ENCODE measurements around the gene SECISBP2L.

Gene SECISBP2L

GRCh38 chr15:48984021-48984710 is 62.1 kb downstream of the SECISBP2L start:
- H3K79me2 ChIP-seq (ENCODE audit: low read length), result no peaks in the 10 kb centered on the region
- no peak overlapping the region for H3K4me2 ChIP-seq (ENCODE audit: low read depth, low read length)
- no peaks in the 10 kb centered on the region for H3K4me1 ChIP-seq (ENCODE audit: low read length)
- H3F3A ChIP-seq (ENCODE audit: insufficient read depth, low read length), result no peaks in the 10 kb centered on the region
- no peaks in the 10 kb centered on the region for H3K36me3 ChIP-seq (replicated peaks; ENCODE audit: insufficient read depth, low read length)
- DNase-seq, result no peak
- H3K9ac ChIP-seq (ENCODE audit: low read length), result no peak overlapping the region
- H2AFZ ChIP-seq (ENCODE audit: low read length), result no peak overlapping the region
- H3K27ac ChIP-seq (ENCODE audit: low read length), result no peak overlapping the region
- H4K20me1 ChIP-seq (ENCODE audit: insufficient read depth, low read length), result no peaks in the 10 kb centered on the region
- no peak overlapping the region for H3K4me3 ChIP-seq (ENCODE audit: low read length)
- H3K9me3 ChIP-seq (replicated peaks; ENCODE audit: insufficient read depth, low read length), result no peaks in the 10 kb centered on the region
- TF ChIP-seq EZH2phosphoT487 (IDR thresholded peaks at IDR 0.05; ENCODE audit: low read length) (no peak), EZH2 (optimal IDR thresholded peaks at IDR 0.05; ENCODE audit: low read depth, low read length) (no peak), CTCF (IDR thresholded peaks at IDR 0.05; ENCODE audit: low read length) (no peak)
- H3K27me3 ChIP-seq (replicated peaks; ENCODE audit: insufficient read depth, low read length), result no peaks in the 10 kb centered on the region
- no peaks in the 10 kb centered on the region for H3K9me2 ChIP-seq (replicated peaks; ENCODE audit: insufficient read depth, low read length)

- TF ChIP-seq EZH2phosphoT487 (IDR thresholded peaks at IDR 0.05; ENCODE audit: low read length) (no peak), EZH2 (optimal IDR thresholded peaks at IDR 0.05; ENCODE audit: low read depth, low read length) (no peak)
- no peaks in the 10 kb centered on the region for H4K20me1 ChIP-seq (ENCODE audit: insufficient read depth, low read length)
- H3K27me3 ChIP-seq (replicated peaks; ENCODE audit: insufficient read depth, low read length), result no peaks in the 10 kb centered on the region
- H3K79me2 ChIP-seq (ENCODE audit: low read length), result no peaks in the 10 kb centered on the region
- no peak overlapping the region for H3K27ac ChIP-seq (ENCODE audit: low read length)
- H3F3A ChIP-seq (ENCODE audit: insufficient read depth, low read length), result no peaks in the 10 kb centered on the region
- H3K9ac ChIP-seq (ENCODE audit: low read length), result no peak overlapping the region
- H3K9me2 ChIP-seq (replicated peaks; ENCODE audit: insufficient read depth, low read length), result no peaks in the 10 kb centered on the region
- no peaks in the 10 kb centered on the region for H3K9me3 ChIP-seq (replicated peaks; ENCODE audit: insufficient read depth, low read length)
- DNase-seq, result no peak
- no peak overlapping the region for H3K4me3 ChIP-seq (ENCODE audit: low read length)
- H2AFZ ChIP-seq (ENCODE audit: low read length), result no peak overlapping the region
- no peaks in the 10 kb centered on the region for H3K4me1 ChIP-seq (ENCODE audit: low read length)
- no peak overlapping the region for H3K4me2 ChIP-seq (ENCODE audit: low read depth, low read length)
- H3K36me3 ChIP-seq (replicated peaks; ENCODE audit: insufficient read depth, low read length), result no peaks in the 10 kb centered on the region
Measured at GRCh38 chr15:48983300-48983699, 62.9 kb downstream of the SECISBP2L start.

GRCh38 chr15:48981941-48982340 is 64.3 kb downstream of the SECISBP2L start:
- Histone ChIP-seq H3K27ac (ENCODE audit: low read length) (no peak overlapping the region), H2AFZ (ENCODE audit: low read length) (no peak overlapping the region), H3K4me2 (ENCODE audit: low read depth, low read length) (no peak overlapping the region), H3K9me3 (replicated peaks; ENCODE audit: insufficient read depth, low read length) (no peaks in the 10 kb centered on the region), H3K9me2 (replicated peaks; ENCODE audit: insufficient read depth, low read length) (no peaks in the 10 kb centered on the region), H3K4me3 (ENCODE audit: low read length) (no peak overlapping the region), H4K20me1 (ENCODE audit: insufficient read depth, low read length) (no peaks in the 10 kb centered on the region), H3K9ac (ENCODE audit: low read length) (no peak overlapping the region), H3K4me1 (ENCODE audit: low read length) (no peaks in the 10 kb centered on the region), H3K36me3 (replicated peaks; ENCODE audit: insufficient read depth, low read length) (no peaks in the 10 kb centered on the region), H3K79me2 (ENCODE audit: low read length) (no peaks in the 10 kb centered on the region), H3F3A (ENCODE audit: insufficient read depth, low read length) (no peaks in the 10 kb centered on the region), H3K27me3 (replicated peaks; ENCODE audit: insufficient read depth, low read length) (no peaks in the 10 kb centered on the region)
- TF ChIP-seq CTCF (IDR thresholded peaks at IDR 0.05; ENCODE audit: low read length) (no peak), EZH2phosphoT487 (IDR thresholded peaks at IDR 0.05; ENCODE audit: low read length) (no peak), EZH2 (optimal IDR thresholded peaks at IDR 0.05; ENCODE audit: low read depth, low read length) (no peak)
- DNase-seq, result no peak

GRCh38 chr15:48978638-48979037 is 67.6 kb downstream of the SECISBP2L start:
- H3K27me3 ChIP-seq (replicated peaks; ENCODE audit: insufficient read depth, low read length), result no peaks in the 10 kb centered on the region
- no peak for DNase-seq
- H3K27ac ChIP-seq (ENCODE audit: low read length), result no peak overlapping the region
- no peak overlapping the region for H3K4me3 ChIP-seq (ENCODE audit: low read length)
- H3K9me3 ChIP-seq (replicated peaks; ENCODE audit: insufficient read depth, low read length), result no peaks in the 10 kb centered on the region
- H3K9me2 ChIP-seq (replicated peaks; ENCODE audit: insufficient read depth, low read length), result no peaks in the 10 kb centered on the region
- H4K20me1 ChIP-seq (ENCODE audit: insufficient read depth, low read length), result no peaks in the 10 kb centered on the region
- H2AFZ ChIP-seq (ENCODE audit: low read length), result no peak overlapping the region
- no peaks in the 10 kb centered on the region for H3F3A ChIP-seq (ENCODE audit: insufficient read depth, low read length)
- H3K4me1 ChIP-seq (ENCODE audit: low read length), result no peaks in the 10 kb centered on the region
- no peak overlapping the region for H3K4me2 ChIP-seq (ENCODE audit: low read depth, low read length)
- H3K79me2 ChIP-seq (ENCODE audit: low read length), result no peaks in the 10 kb centered on the region
- TF ChIP-seq CTCF (IDR thresholded peaks at IDR 0.05; ENCODE audit: low read length) (no peak), EZH2 (optimal IDR thresholded peaks at IDR 0.05; ENCODE audit: low read depth, low read length) (no peak), EZH2phosphoT487 (IDR thresholded peaks at IDR 0.05; ENCODE audit: low read length) (no peak)
- H3K36me3 ChIP-seq (replicated peaks; ENCODE audit: insufficient read depth, low read length), result no peaks in the 10 kb centered on the region
- H3K9ac ChIP-seq (ENCODE audit: low read length), result no peak overlapping the region
